H1 (cell line): ENCODE measurements around the gene OXER1. TPM values are rescaled to one million over a fixed set of nuclear protein-coding genes. Genes with fewer than 3 reads are reported as not detected.

Source experiments
- CTCF ChIA-PET: fragments of 300-600 bp; sonication (Branson Sonifier 250); formaldehyde crosslinking; loops from one replicate; lab custom pipeline; 2021; ENCODE audit not compliant: partially characterized antibody; lab: Charles Lee
- POLR2A ChIA-PET: fragments of 300-600 bp; sonication (Branson Sonifier 250); formaldehyde crosslinking; loops from one replicate; lab custom pipeline; 2021; ENCODE audit warnings: inconsistent platforms; ENCODE audit not compliant: partially characterized antibody; lab: Charles Lee
- DNase-seq, 2 experiments: peaks; one replicate each; pipeline versions ENCODE4 v3.0.0 to v3.0.0-alpha.2; 2010 to 2022; ENCODE audit warnings: low spot score in 2 of 2, low read depth in 1 of 2, mixed read lengths in 1 of 2
- FAIRE-seq: peaks from 2 replicates; lab custom pipeline; 2011; peaks lifted over from hg19 to GRCh38; lab: Jason Lieb, UNC
- H2AFZ ChIP-seq: 2 replicates; pipeline ENCODE4 v1.8.1; 2012; ENCODE audit warnings: low read length, inconsistent platforms
- H2AK5ac ChIP-seq: 2 replicates; pipeline ENCODE4 v1.6.1; 2013; ENCODE audit warnings: low read depth, low read length
- H2BK120ac ChIP-seq: replicated peaks from 2 replicates; pipeline ENCODE3; 2013; ENCODE audit warnings: low read depth, low read length, inconsistent platforms
- H2BK12ac ChIP-seq: 2 replicates; pipeline ENCODE4 v1.6.1; 2013; ENCODE audit warnings: low read depth, low read length
- H2BK15ac ChIP-seq: 2 replicates; pipeline ENCODE4 v1.6.1; 2013; ENCODE audit warnings: low read length
- H2BK20ac ChIP-seq: 2 replicates; pipeline ENCODE4 v1.6.1; 2013; ENCODE audit warnings: low read length
- H2BK5ac ChIP-seq: 2 replicates; pipeline ENCODE4 v1.6.1; 2013; ENCODE audit warnings: low read depth, low read length
- H3K14ac ChIP-seq: 2 replicates; pipeline ENCODE4 v1.6.1; 2013; ENCODE audit warnings: inconsistent platforms; ENCODE audit not compliant: insufficient read length
- H3K18ac ChIP-seq: 2 replicates; pipeline ENCODE4 v1.6.1; 2013; ENCODE audit warnings: low read length; ENCODE audit errors: extremely low read depth
- H3K23ac ChIP-seq: 2 replicates; pipeline ENCODE4 v1.6.1; 2013; ENCODE audit warnings: inconsistent platforms; ENCODE audit not compliant: insufficient read length
- H3K23me2 ChIP-seq: 2 replicates; pipeline ENCODE4 v1.6.1; 2013; ENCODE audit warnings: low read depth, low read length
- H3K27ac ChIP-seq: 2 replicates; pipeline ENCODE4 v1.6.1; 2011; ENCODE audit warnings: low read depth, low read length, inconsistent platforms
- H3K27me3 ChIP-seq, 4 experiments: replicated peaks in 1 of 4; 1 replicate in 1 of 4; 2 replicates in 3 of 4; pipeline versions ENCODE4 v1.6.1 to v1.8.1; 2011 to 2013; ENCODE audit warnings: low read length in 3 of 4, mild to moderate bottlenecking in 3 of 4, inconsistent platforms in 2 of 4, mixed read lengths in 2 of 4, moderate library complexity in 1 of 4; ENCODE audit not compliant: control insufficient read depth in 3 of 4, insufficient read depth in 3 of 4; ENCODE audit errors: extremely low read depth in 1 of 4
- H3K36me3 ChIP-seq, 4 experiments: 2 replicates each; pipeline versions ENCODE4 v1.6.1 to v1.8.1; 2011 to 2013; ENCODE audit warnings: mild to moderate bottlenecking in 4 of 4, low read length in 3 of 4, moderate library complexity in 2 of 4, control low read depth in 1 of 4, inconsistent platforms in 1 of 4; ENCODE audit not compliant: insufficient read depth in 4 of 4, control insufficient read depth in 2 of 4
- H3K4ac ChIP-seq: replicated peaks from 2 replicates; pipeline ENCODE3; 2013; ENCODE audit warnings: low read length, low read depth, mixed read lengths, inconsistent platforms; ENCODE audit not compliant: insufficient read length
- H3K4me1 ChIP-seq, 4 experiments: replicated peaks in 1 of 4; 1 replicate in 1 of 4; 2 replicates in 3 of 4; pipeline versions ENCODE4 v1.6.1 to v1.8.1; 2011 to 2013; ENCODE audit warnings: low read length in 3 of 4, inconsistent platforms in 2 of 4, mixed read lengths in 1 of 4; ENCODE audit not compliant: insufficient read depth in 4 of 4, control insufficient read depth in 3 of 4
- H3K4me2 ChIP-seq, 2 experiments: 2 replicates each; pipeline versions ENCODE4 v1.6.1 to v1.8.1; 2011 to 2013; ENCODE audit warnings: low read depth in 2 of 2, low read length in 2 of 2, control low read depth in 1 of 2, inconsistent platforms in 1 of 2, mild to moderate bottlenecking in 1 of 2; ENCODE audit not compliant: insufficient read depth in 1 of 2
- H3K4me3 ChIP-seq, 4 experiments: fragments of 200-600, 300-600 bp in 1 of 4; sonication (generic), shearing (Covaris generic), sonication (Bioruptor Twin) in 1 of 4; 2 replicates each; pipeline versions ENCODE4 v1.5.1 to v1.8.1; 2011 to 2016; ENCODE audit warnings: low read length in 4 of 4, low read depth in 3 of 4, control low read depth in 2 of 4, inconsistent platforms in 2 of 4, mild to moderate bottlenecking in 2 of 4, mixed read lengths in 1 of 4, moderate library complexity in 1 of 4; ENCODE audit not compliant: insufficient read depth in 2 of 4; ENCODE audit errors: extremely low read depth in 1 of 4
- H3K56ac ChIP-seq: replicated peaks from 2 replicates; pipeline ENCODE3; 2013; ENCODE audit warnings: low read depth, mild to moderate bottlenecking, mixed read lengths, low read length, inconsistent platforms; ENCODE audit not compliant: insufficient read length
- H3K79me1 ChIP-seq: 2 replicates; pipeline ENCODE4 v1.6.1; 2013; ENCODE audit warnings: low read depth, low read length, control low read depth
- H3K79me2 ChIP-seq, 2 experiments: 2 replicates each; pipeline versions ENCODE4 v1.6.1 to v1.8.1; 2012 to 2013; ENCODE audit warnings: low read length in 2 of 2, mild to moderate bottlenecking in 2 of 2, inconsistent platforms in 1 of 2; ENCODE audit not compliant: insufficient read depth in 2 of 2, control insufficient read depth in 1 of 2
- H3K9ac ChIP-seq, 4 experiments: replicated peaks in 1 of 4; 1 replicate in 1 of 4; 2 replicates in 3 of 4; pipeline versions ENCODE4 v1.6.1 to v1.8.1; 2011 to 2013; ENCODE audit warnings: low read depth in 3 of 4, low read length in 3 of 4, control low read depth in 2 of 4, mild to moderate bottlenecking in 2 of 4, moderate library complexity in 2 of 4, inconsistent platforms in 1 of 4; ENCODE audit errors: extremely low read depth in 1 of 4
- H3K9me3 ChIP-seq, 2 experiments: 2 replicates each; pipeline versions ENCODE4 v1.6.1 to v1.8.1; 2012 to 2013; ENCODE audit warnings: mild to moderate bottlenecking in 2 of 2, moderate library complexity in 2 of 2, control low read depth in 1 of 2, inconsistent platforms in 1 of 2, low read depth in 1 of 2, low read length in 1 of 2, mixed read lengths in 1 of 2; ENCODE audit not compliant: insufficient read depth in 2 of 2
- H4K20me1 ChIP-seq, 2 experiments: replicated peaks in 1 of 2; 2 replicates each; pipeline versions ENCODE3 to v1.8.1; 2011 to 2013; ENCODE audit warnings: inconsistent platforms in 2 of 2, low read length in 2 of 2, mild to moderate bottlenecking in 1 of 2; ENCODE audit not compliant: insufficient read depth in 2 of 2, control insufficient read depth in 1 of 2
- H4K5ac ChIP-seq: 2 replicates; pipeline ENCODE4 v1.6.1; 2013; ENCODE audit warnings: low read length, low read depth, mixed read lengths, inconsistent platforms; ENCODE audit not compliant: insufficient read length
- H4K8ac ChIP-seq: 2 replicates; pipeline ENCODE4 v1.8.0; 2013; ENCODE audit warnings: mild to moderate bottlenecking, moderate library complexity, low read length, inconsistent platforms; ENCODE audit not compliant: insufficient read depth; ENCODE audit errors: extremely low read depth
- H4K91ac ChIP-seq: replicated peaks from 2 replicates; pipeline ENCODE3; 2013; ENCODE audit warnings: low read length, mixed read lengths, inconsistent platforms; ENCODE audit not compliant: insufficient read length
- EP300 ChIP-seq, 2 experiments: IDR thresholded peaks; 1 replicate in 1 of 2; 2 replicates in 1 of 2; pipeline ENCODE4 v1.6.1; 2011 to 2012; ENCODE audit warnings: low read depth in 2 of 2, low read length in 2 of 2, mild to moderate bottlenecking in 2 of 2, borderline replicate concordance in 1 of 2, inconsistent platforms in 1 of 2, moderate library complexity in 1 of 2
- KDM4A ChIP-seq: IDR thresholded peaks from one replicate; pipeline ENCODE4 v1.7.1; 2012; ENCODE audit warnings: low read depth, mild to moderate bottlenecking, moderate library complexity, low read length, inconsistent platforms; ENCODE audit not compliant: severe bottlenecking
- NRF1 ChIP-seq: IDR thresholded peaks from 2 replicates; pipeline ENCODE4 v1.6.1; 2011; ENCODE audit warnings: mild to moderate bottlenecking, low read depth, low read length, improper control_type of control experiment
- RAD21 ChIP-seq, 2 experiments: IDR thresholded peaks in 1 of 2; conservative IDR thresholded peaks in 1 of 2; 2 replicates each; pipeline ENCODE4 v1.6.1; 2011; ENCODE audit warnings: low read depth in 2 of 2, low read length in 2 of 2, improper control_type of control experiment in 1 of 2, inconsistent platforms in 1 of 2, mild to moderate bottlenecking in 1 of 2, moderate library complexity in 1 of 2
- SP1 ChIP-seq: IDR thresholded peaks from 2 replicates; pipeline ENCODE4 v1.6.1; 2011; ENCODE audit warnings: low read depth, low read length
- SUZ12 ChIP-seq: fragments of 200-600 bp; sonication (generic); IDR thresholded peaks from 2 replicates; pipeline ENCODE4 v1.6.1; 2012; ENCODE audit warnings: mild to moderate bottlenecking, inconsistent platforms, low read length, moderate library complexity, mixed read lengths
- TCF12 ChIP-seq: IDR thresholded peaks from 2 replicates; pipeline ENCODE4 v1.6.1; 2011; ENCODE audit warnings: low read depth, mild to moderate bottlenecking, low read length
- WGBS, 2 experiments: shearing (Covaris generic) in 1 of 2; methylation state at CpG; one replicate each; pipeline versions ENCODE4 v1.1.6 to v1.1.7; 2013 to 2015; ENCODE audit warnings: low lambda C conversion rate in 2 of 2, mixed read lengths in 2 of 2, inconsistent platforms in 1 of 2, low coverage in 1 of 2, missing lambda C conversion rate in 1 of 2; ENCODE audit not compliant: insufficient replicate concordance in 2 of 2, insufficient coverage in 1 of 2, insufficient read length in 1 of 2; ENCODE audit errors: extremely low coverage in 1 of 2, missing lambda C conversion rate in 1 of 2; 5-methylcytosine and 5-hydroxymethylcytosine counted together
- polyA plus RNA-seq, 7 experiments: library from polyadenylated mRNA; depleted of rRNA in 3 of 7; stranded (reverse) in 5 of 7; unstranded in 2 of 7; fragments of >200 nt in 5 of 7; fragments of 200-250 nt in 2 of 7; gene quantifications; 1 replicate in 5 of 7; 2 replicates in 1 of 7; 4 replicates in 1 of 7; pipeline versions ENCODE4 v1.2.1 to v1.2.3, GENCODE V29; 2011 to 2013; ENCODE audit warnings: missing spikeins in 2 of 7, mixed read lengths in 2 of 7
- total RNA-seq: library from RNA; stranded (reverse); fragmentation: NEBNext Ultra II Directional; extraction: Animal tissue kit (Norgen Biotek cat#: 25700); gene quantifications from 2 replicates; pipeline ENCODE4 v1.2.1, GENCODE V29; 2021

OXER1 gene
- total and polyA plus RNA-seq, 2 of the 8 experiments (the other 6 are each of a cell fraction or from before 2014, with no cell fraction given): 1.2 to 2.9 TPM

DNA sequence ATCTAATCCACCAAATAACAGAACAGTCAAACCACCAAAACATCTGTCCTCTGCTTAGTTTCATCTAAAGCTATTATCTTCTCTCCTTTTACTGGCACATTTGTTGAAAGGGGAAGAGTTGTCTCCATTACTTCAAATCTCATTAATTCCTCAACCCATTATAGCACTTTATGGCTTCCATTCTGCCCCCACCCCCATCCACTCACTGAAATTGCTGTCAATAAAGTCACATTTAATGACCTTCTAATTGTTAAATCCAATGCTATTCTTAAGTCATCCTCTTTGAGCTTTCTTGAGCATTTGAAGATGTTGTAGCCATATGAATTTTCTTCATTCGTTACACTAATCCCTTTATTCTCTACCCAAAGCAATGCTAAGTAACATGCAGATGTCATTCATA, 5.2 kb downstream of the OXER1 start:
- CTCF ChIA-PET: interaction anchor here (2.5 to 4.5 kb wide), 3 partner anchors 10 to 16 kb away, joined by 7 to 23 read pairs (median 16); no protein-coding TSS in a partner anchor

More for the DNA sequence above, 5.2 kb downstream of the OXER1 start:
- TF ChIP-seq SP1: no peak
- TF ChIP-seq RAD21 (IDR thresholded peaks at IDR 0.05 in 1 of 2, conservative IDR thresholded peaks at IDR 0.05 in 1 of 2; ENCODE audit: low read depth in 2 of 2, low read length in 2 of 2): no peak
- TF ChIP-seq SUZ12: no peak
- no peak for TF ChIP-seq KDM4A
- no peak for TF ChIP-seq TCF12
- no peak for TF ChIP-seq NRF1
- no peak for TF ChIP-seq EP300 (IDR thresholded peaks at IDR 0.05; ENCODE audit: borderline replicate concordance in 1 of 2, low read depth in 2 of 2, low read length in 2 of 2)
- no peak overlapping the region for H2AFZ ChIP-seq
- no peak overlapping the region for H3K14ac ChIP-seq
- POLR2A ChIA-PET: interaction anchor here (1.0 to 1.8 kb wide), 3 partner anchors 10 to 37 kb away, joined by 3 to 4 read pairs (median 3); no protein-coding TSS in a partner anchor
- no peak overlapping the region for H3K27ac ChIP-seq
- no peak overlapping the region for H2AK5ac ChIP-seq
- 91% methylated on average over 1 of the region's 1 CpG; no CpG with 5 or more reads in 1 of the 2 experiments for WGBS, 2 experiments
- H3K9ac ChIP-seq: no peak overlapping the region
- no peak overlapping the region for H4K91ac ChIP-seq
- H2BK20ac ChIP-seq: no peak overlapping the region
- H4K5ac ChIP-seq: no peak overlapping the region
- no peaks in the 10 kb centered on the region for H3K9me3 ChIP-seq
- H2BK15ac ChIP-seq: no peak overlapping the region
- DNase-seq: no peak
- no peak overlapping the region for H3K4me2 ChIP-seq
- no peak for FAIRE-seq
- H3K4me1 ChIP-seq: no peaks in the 10 kb centered on the region
- H3K4me3 ChIP-seq: no peak overlapping the region
- no peaks in the 10 kb centered on the region for H3K79me2 ChIP-seq
- H2BK120ac ChIP-seq: no peak overlapping the region
- no peak overlapping the region for H3K23ac ChIP-seq
- H2BK5ac ChIP-seq: no peak overlapping the region
- H3K23me2 ChIP-seq: no peaks in the 10 kb centered on the region
- no peak overlapping the region for H4K8ac ChIP-seq
- H3K4ac ChIP-seq: no peak overlapping the region
- H3K56ac ChIP-seq: no peak overlapping the region
- no peaks in the 10 kb centered on the region; the same call in 1 of the 2 replicates for H3K79me1 ChIP-seq
- H3K36me3 ChIP-seq: peaks cover 0 to 3% (median 0%) of the 10 kb centered on the region in 4 experiments; a peak in 2 of 8 replicates
- H3K27me3 ChIP-seq: no peaks in the 10 kb centered on the region
- no peak overlapping the region for H3K18ac ChIP-seq
- no peak overlapping the region for H2BK12ac ChIP-seq
- H4K20me1 ChIP-seq: no peaks in the 10 kb centered on the region
